BLaER1 (cell line): ENCODE measurements around the gene IL1RL1.

Experiments used
- H3K27ac ChIP-seq: shearing (Covaris generic); formaldehyde crosslinking; 2 replicates; pipeline ENCODE4 v1.8.1; 2022
- H3K27me3 ChIP-seq: shearing (Covaris generic); formaldehyde crosslinking; 2 replicates; pipeline ENCODE4 v1.8.1; 2022
- H3K36me3 ChIP-seq: shearing (Covaris generic); formaldehyde crosslinking; 2 replicates; pipeline ENCODE4 v1.8.1; 2022
- H3K4me1 ChIP-seq: shearing (Covaris generic); formaldehyde crosslinking; 2 replicates; pipeline ENCODE4 v1.8.1; 2022
- H3K4me2 ChIP-seq: shearing (Covaris generic); formaldehyde crosslinking; 2 replicates; pipeline ENCODE4 v1.8.1; 2022
- H3K4me3 ChIP-seq: shearing (Covaris generic); formaldehyde crosslinking; 2 replicates; pipeline ENCODE4 v1.8.1; 2022
- H3K9ac ChIP-seq: shearing (Covaris generic); formaldehyde crosslinking; 2 replicates; pipeline ENCODE4 v1.8.1; 2022
- H3K9me3 ChIP-seq: shearing (Covaris generic); formaldehyde crosslinking; 2 replicates; pipeline ENCODE4 v1.8.1; 2022
- H4K20me1 ChIP-seq: shearing (Covaris generic); formaldehyde crosslinking; 2 replicates; pipeline ENCODE4 v1.8.1; 2022
- Cebpa-rat ChIP-seq: shearing (Covaris generic); IDR thresholded peaks from 2 replicates; pipeline ENCODE4 v1.8.1; 2022

The IL1RL1 gene

GRCh38 chr2:102331311-102331980 is 20.1 kb downstream of the IL1RL1 start:
- Histone ChIP-seq H3K4me1 (peaks cover 1% of the 10 kb centered on the region), H3K4me3 (no peak overlapping the region), H3K36me3 (no peaks in the 10 kb centered on the region), H3K4me2 (no peak overlapping the region), H4K20me1 (no peaks in the 10 kb centered on the region), H3K9me3 (no peaks in the 10 kb centered on the region), H3K27ac (no peak overlapping the region), H3K27me3 (no peaks in the 10 kb centered on the region), H3K9ac (no peak overlapping the region)
- no peak for TF ChIP-seq Cebpa-rat

DNA sequence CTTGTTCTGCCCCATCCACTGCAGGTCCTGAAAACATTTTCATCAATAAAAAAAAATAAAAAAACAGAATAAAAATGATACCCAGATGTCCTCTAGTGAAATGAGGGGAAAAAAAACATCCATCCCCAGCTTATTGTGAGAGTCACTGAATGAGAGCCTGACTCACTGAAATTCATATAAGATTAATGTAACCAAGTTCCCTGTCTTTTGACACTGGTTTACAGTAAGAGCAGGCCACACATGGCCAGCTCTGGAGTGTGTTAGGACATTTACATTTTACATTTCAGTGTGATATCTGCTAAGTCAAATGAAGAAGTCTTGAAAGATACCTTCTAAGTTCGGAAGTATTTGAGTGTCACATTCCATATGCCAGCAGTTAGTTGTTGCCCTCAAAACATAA is 23.1 kb downstream of the IL1RL1 start:
- no peaks in the 10 kb centered on the region for H3K9me3 ChIP-seq
- no peaks in the 10 kb centered on the region for H3K36me3 ChIP-seq
- no peaks in the 10 kb centered on the region for H3K27me3 ChIP-seq
- no peaks in the 10 kb centered on the region for H4K20me1 ChIP-seq
- H3K4me2 ChIP-seq = no peak overlapping the region
- no peak overlapping the region for H3K4me3 ChIP-seq
- no peak for TF ChIP-seq Cebpa-rat
- H3K9ac ChIP-seq = no peak overlapping the region
- no peak overlapping the region for H3K27ac ChIP-seq
- H3K4me1 ChIP-seq = peaks cover 19% of the 10 kb centered on the region

GRCh38 chr2:102335871-102336366 is 24.6 kb downstream of the IL1RL1 start:
- no peak overlapping the region for H3K4me2 ChIP-seq

GRCh38 chr2:102336502-102336945 is 25.2 kb downstream of the IL1RL1 start:
- no peaks in the 10 kb centered on the region for H4K20me1 ChIP-seq
- H3K9ac ChIP-seq = no peak overlapping the region
- no peak overlapping the region for H3K27ac ChIP-seq
- H3K4me2 ChIP-seq = peak overlapping the region; percentile 44
- no peaks in the 10 kb centered on the region for H3K9me3 ChIP-seq
- no peaks in the 10 kb centered on the region for H3K36me3 ChIP-seq
- no peaks in the 10 kb centered on the region for H3K27me3 ChIP-seq
- peaks cover 19% of the 10 kb centered on the region for H3K4me1 ChIP-seq
- no peak for TF ChIP-seq Cebpa-rat
- no peak overlapping the region for H3K4me3 ChIP-seq

More at GRCh38 chr2:102335871-102336366, 24.6 kb downstream of the IL1RL1 start:
- H3K36me3 ChIP-seq = no peaks in the 10 kb centered on the region
- no peaks in the 10 kb centered on the region for H3K27me3 ChIP-seq
- no peaks in the 10 kb centered on the region for H3K9me3 ChIP-seq
- no peak overlapping the region for H3K4me3 ChIP-seq
- peaks cover 19% of the 10 kb centered on the region for H3K4me1 ChIP-seq
- no peak overlapping the region for H3K27ac ChIP-seq
- H4K20me1 ChIP-seq = no peaks in the 10 kb centered on the region
- TF ChIP-seq Cebpa-rat = no peak
- H3K9ac ChIP-seq = no peak overlapping the region

GRCh38 chr2:102337012-102337411 is 25.6 kb downstream of the IL1RL1 start:
- TF ChIP-seq Cebpa-rat = no peak
- H3K4me2 ChIP-seq = peak overlapping the region; percentile 44

GRCh38 chr2:102337481-102338386 is 26.4 kb downstream of the IL1RL1 start:
- Histone ChIP-seq H3K36me3 (no peaks in the 10 kb centered on the region), H3K9ac (no peak overlapping the region), H3K4me2 (peak overlapping the region; percentile 44), H3K4me3 (no peak overlapping the region), H3K27ac (no peak overlapping the region), H3K4me1 (peaks cover 19% of the 10 kb centered on the region), H3K27me3 (no peaks in the 10 kb centered on the region), H4K20me1 (no peaks in the 10 kb centered on the region), H3K9me3 (no peaks in the 10 kb centered on the region)
- no peak for TF ChIP-seq Cebpa-rat

More at GRCh38 chr2:102337012-102337411, 25.6 kb downstream of the IL1RL1 start:
- no peaks in the 10 kb centered on the region for H4K20me1 ChIP-seq
- no peaks in the 10 kb centered on the region for H3K27me3 ChIP-seq
- H3K27ac ChIP-seq = no peak overlapping the region
- H3K36me3 ChIP-seq = no peaks in the 10 kb centered on the region
- no peaks in the 10 kb centered on the region for H3K9me3 ChIP-seq
- H3K4me1 ChIP-seq = peaks cover 19% of the 10 kb centered on the region
- H3K9ac ChIP-seq = no peak overlapping the region
- H3K4me3 ChIP-seq = no peak overlapping the region

- H3K27ac ChIP-seq = no peak overlapping the region
- peaks cover 19% of the 10 kb centered on the region for H3K4me1 ChIP-seq
- H3K9ac ChIP-seq = no peak overlapping the region
- no peaks in the 10 kb centered on the region for H4K20me1 ChIP-seq
- H3K4me3 ChIP-seq = no peak overlapping the region
- TF ChIP-seq Cebpa-rat = no peak
- H3K9me3 ChIP-seq = no peaks in the 10 kb centered on the region
- no peaks in the 10 kb centered on the region for H3K36me3 ChIP-seq
- H3K4me2 ChIP-seq = no peak overlapping the region
- no peaks in the 10 kb centered on the region for H3K27me3 ChIP-seq
Observed at GRCh38 chr2:102340778-102341177, 29.4 kb downstream of the IL1RL1 start.

DNA sequence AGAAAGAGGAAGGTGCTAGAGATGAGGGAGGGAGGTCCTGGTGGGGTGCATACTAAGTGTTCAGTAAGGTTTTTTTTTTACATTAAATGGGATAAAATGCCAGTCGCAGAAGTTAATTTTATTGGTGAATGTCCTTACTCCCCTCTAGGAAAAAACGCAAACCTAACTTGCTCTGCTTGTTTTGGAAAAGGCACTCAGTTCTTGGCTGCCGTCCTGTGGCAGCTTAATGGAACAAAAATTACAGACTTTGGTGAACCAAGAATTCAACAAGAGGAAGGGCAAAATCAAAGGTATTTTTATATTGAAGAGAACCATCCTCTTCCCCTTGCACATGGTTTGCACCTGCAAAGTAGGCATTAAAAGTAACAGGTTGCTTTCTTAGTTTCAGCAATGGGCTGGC is 31.5 kb downstream of the IL1RL1 start:
- H3K4me2 ChIP-seq = no peak overlapping the region
- H3K27ac ChIP-seq = no peak overlapping the region
- no peaks in the 10 kb centered on the region for H3K27me3 ChIP-seq
- peaks cover 3% of the 10 kb centered on the region for H3K4me1 ChIP-seq
- no peaks in the 10 kb centered on the region for H3K9me3 ChIP-seq
- no peaks in the 10 kb centered on the region for H4K20me1 ChIP-seq
- no peak for TF ChIP-seq Cebpa-rat
- H3K36me3 ChIP-seq = no peaks in the 10 kb centered on the region
- H3K9ac ChIP-seq = no peak overlapping the region
- no peak overlapping the region for H3K4me3 ChIP-seq

DNA sequence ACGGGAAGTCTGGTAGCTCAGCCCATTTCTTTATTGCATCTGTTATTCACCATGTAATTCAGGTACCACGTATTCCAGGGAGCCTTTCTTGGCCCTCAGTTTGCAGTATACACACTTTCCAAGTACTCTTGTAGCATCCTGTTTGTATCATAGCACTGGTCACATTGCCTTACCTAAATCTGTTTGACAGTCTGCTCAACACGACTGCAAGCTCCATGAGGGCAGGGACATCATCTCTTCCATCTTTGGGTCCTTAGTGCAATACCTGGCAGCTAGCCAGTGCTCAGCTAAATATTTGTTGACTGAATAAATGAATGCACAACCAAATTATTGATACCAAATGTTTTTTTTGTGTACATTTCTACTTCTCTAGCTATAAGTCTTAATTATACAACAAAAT is 33.0 kb downstream of the IL1RL1 start:
- no peak for TF ChIP-seq Cebpa-rat

More for the DNA sequence above, 33.0 kb downstream of the IL1RL1 start:
- Histone ChIP-seq H3K4me2 (no peak overlapping the region), H3K36me3 (no peaks in the 10 kb centered on the region), H3K4me3 (no peak overlapping the region), H3K27ac (no peak overlapping the region), H4K20me1 (no peaks in the 10 kb centered on the region), H3K27me3 (no peaks in the 10 kb centered on the region), H3K9ac (no peak overlapping the region), H3K4me1 (no peaks in the 10 kb centered on the region), H3K9me3 (no peaks in the 10 kb centered on the region)
